Measurements from ENCODE around the gene CCDC142.
"Not testable (repeated sequence)": the region's sequence is repeated elsewhere in the genome, so short reads cannot be mapped to it uniquely, and the experiment has no call there.

Gene CCDC142

GRCh38 chr2:74472945-74473258 is 9.9 kb downstream of the CCDC142 start:
- no peak for DNase-seq (ENCODE audit: low read depth)
- peak overlapping the region; percentile 61 for H3K4me3 ChIP-seq (ENCODE audit: control insufficient read depth, low read depth, low read length)
- no peak for TF ChIP-seq CTCF (IDR thresholded peaks at IDR 0.05; ENCODE audit: control insufficient read depth, insufficient read depth, low read depth, low read length, missing control alignments)

DNA sequence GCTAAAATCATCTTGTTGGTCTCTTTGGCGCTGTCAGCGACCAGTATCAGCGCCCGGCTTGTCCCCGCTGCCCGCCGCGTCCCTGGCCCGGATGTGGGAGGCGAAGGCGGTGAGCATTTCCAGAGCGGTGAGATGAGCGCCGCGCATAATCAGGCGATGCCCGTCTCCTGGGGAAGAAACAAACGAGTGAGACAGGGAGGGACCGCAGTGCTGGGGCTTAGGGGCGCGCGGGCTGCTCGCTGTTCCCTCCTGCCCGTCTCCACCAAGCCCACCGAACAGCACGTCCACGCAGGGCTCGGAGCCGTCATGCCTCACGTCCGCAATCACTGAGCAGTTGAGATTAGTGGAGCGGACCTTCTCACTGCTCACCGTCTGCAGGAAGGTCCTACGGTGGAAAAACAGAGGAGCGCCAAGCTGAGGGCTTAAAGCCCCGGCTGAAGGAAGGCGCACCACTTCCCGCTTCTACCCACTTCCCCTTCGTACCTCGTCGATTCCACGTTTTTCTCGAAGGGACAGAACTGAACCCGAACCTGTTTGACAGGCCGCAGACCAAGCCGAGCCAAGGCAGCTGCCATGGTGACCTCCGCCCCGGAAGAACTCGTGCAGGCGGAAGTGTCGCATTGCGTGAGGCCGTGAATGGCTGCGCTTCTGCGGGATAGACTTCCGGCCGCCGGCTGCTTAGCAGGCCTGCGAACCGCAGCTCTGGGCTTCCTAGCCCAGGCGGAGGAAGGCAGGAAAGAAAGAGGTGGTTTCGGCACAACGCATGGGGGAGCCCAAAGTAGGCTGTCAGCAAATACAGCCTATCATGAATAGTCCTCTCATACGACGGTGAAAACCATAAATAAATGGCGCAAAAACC is 10.5 kb downstream of the CCDC142 start, which contains the start of gene MRPL53:
Gene MRPL53, minus strand, starts transcription at position 595 of the 859 bp plus-strand sequence. Its CDS starts 20 bp downstream, at position 575.
- TF ChIP-seq CTCF (IDR thresholded peaks at IDR 0.05; ENCODE audit: control insufficient read depth, insufficient read depth, low read depth, low read length, missing control alignments), result no peak
- peak within 1 kb of the TSS; percentile 61 for H3K4me3 ChIP-seq (ENCODE audit: control insufficient read depth, low read depth, low read length)
- DNase-seq (ENCODE audit: low read depth), result peak; percentile 75

- DNase-seq (ENCODE audit: low read depth), result no peak
These were observed 11.3 kb downstream of the CCDC142 start for GRCh38 chr2:74471332-74472065.

GRCh38 chr2:74470742-74471141 is 12.1 kb downstream of the CCDC142 start:
- not testable (repeated sequence) for DNase-seq (ENCODE audit: low read depth); H3K4me3 ChIP-seq (ENCODE audit: control insufficient read depth, low read depth, low read length)

More at GRCh38 chr2:74471332-74472065, 11.3 kb downstream of the CCDC142 start:
- no peak for TF ChIP-seq CTCF (IDR thresholded peaks at IDR 0.05; ENCODE audit: control insufficient read depth, insufficient read depth, low read depth, low read length, missing control alignments)
- peak overlapping the region; percentile 61 for H3K4me3 ChIP-seq (ENCODE audit: control insufficient read depth, low read depth, low read length)

GRCh38 chr2:74464406-74464805 is 18.4 kb downstream of the CCDC142 start:
- H3K4me3 ChIP-seq (ENCODE audit: control insufficient read depth, low read depth, low read length), result peak overlapping the region; percentile 89
- TF ChIP-seq CTCF (IDR thresholded peaks at IDR 0.05; ENCODE audit: control insufficient read depth, insufficient read depth, low read depth, low read length, missing control alignments), result no peak
- no peak for DNase-seq (ENCODE audit: low read depth)

- no peak overlapping the region for H3K4me3 ChIP-seq (ENCODE audit: control insufficient read depth, low read depth, low read length)
- DNase-seq (ENCODE audit: low read depth), result no peak
- TF ChIP-seq CTCF (IDR thresholded peaks at IDR 0.05; ENCODE audit: control insufficient read depth, insufficient read depth, low read depth, low read length, missing control alignments), result no peak
These were observed 20.1 kb downstream of the CCDC142 start for GRCh38 chr2:74462786-74463105.

Data from AG09309 (cell line).